SIG-M5 (cell line): Measurements from ENCODE around the gene SLC8A3.

Source experiments
- DNase-seq: peaks from one replicate; lab custom pipeline; 2025; lab: John Stamatoyannopoulos, UW

SLC8A3 gene

GRCh38 chr14:70022771-70023445 is 165.8 kb downstream of the SLC8A3 start:
- DNase-seq: no peak

DNA sequence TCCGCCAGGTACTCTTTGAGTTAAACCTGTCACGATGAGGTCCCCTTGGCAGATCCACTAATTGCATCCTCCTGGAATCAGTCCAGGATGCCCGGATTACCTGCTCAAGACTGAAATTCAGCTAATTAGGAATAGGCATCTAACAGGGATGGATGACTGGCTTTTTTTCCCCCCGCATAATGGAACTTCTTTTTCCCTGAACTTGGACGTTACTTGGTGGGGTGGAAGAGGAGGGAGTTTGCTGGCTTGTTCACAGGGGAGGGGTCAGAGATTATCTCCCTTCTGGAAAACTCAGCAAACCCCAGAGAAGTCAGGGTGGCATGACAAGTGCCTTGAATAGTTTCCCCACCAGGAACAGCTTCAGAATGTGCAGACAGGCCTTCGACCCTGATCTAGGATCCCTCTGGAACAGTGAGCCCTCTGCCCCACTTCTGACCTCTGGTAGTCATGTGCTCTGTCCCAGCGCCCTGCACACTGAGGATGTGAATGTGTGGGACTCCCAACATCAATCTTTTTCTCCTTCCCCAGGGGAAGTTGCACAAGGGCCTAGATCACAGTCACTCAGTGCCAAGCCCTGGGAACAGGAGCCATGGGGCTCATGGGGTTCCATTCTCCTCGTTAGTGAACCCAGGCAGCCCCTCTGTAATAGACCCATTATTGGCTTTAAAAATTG is 167.1 kb downstream of the SLC8A3 start:
- no peak for DNase-seq

- DNase-seq: no peak
Observed at GRCh38 chr14:70020352-70021170, 168.2 kb downstream of the SLC8A3 start.

DNA sequence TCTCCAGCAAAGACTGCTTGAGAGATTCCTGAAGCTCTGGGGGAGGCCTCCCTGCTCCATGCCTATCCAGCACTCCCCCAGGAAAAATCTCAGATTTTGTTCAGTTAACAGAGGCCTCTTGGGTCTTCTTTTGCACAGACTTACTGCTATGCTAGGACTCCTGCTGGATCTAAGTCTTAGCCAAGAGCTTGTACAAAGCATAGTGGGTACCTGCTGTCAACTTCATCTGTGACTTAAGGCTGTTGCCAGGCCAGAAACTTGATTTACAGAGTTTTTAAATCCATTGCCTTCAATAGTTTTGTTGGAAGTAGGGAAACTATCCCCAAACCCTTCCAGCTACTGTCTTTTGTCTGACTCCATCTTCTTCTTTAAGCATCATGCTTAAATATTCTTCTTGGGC is 169.1 kb downstream of the SLC8A3 start:
- DNase-seq: no peak

- no peak for DNase-seq
Observed at GRCh38 chr14:70018713-70019211, 170.0 kb downstream of the SLC8A3 start.

DNA sequence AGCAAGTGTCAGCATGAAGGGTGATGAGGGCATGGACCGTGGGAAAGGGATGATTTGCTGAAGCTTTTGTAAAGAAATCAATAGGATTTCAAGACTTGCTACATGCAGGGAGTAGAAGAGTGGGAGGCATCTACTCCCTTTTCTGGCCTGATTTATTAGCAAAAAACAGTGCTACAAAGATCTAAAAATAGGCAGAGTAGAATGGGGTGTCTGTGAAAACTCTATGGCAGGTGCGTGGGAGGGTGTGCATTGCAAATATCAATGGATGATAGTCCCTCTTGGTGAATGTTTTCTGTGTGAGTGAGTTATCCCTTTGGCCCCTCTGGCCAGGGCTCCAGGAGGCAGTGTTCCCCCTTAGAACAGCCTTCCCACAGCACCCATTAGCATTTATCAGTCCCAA is 170.5 kb downstream of the SLC8A3 start:
- no peak for DNase-seq

GRCh38 chr14:70014406-70015095 is 174.2 kb downstream of the SLC8A3 start:
- no peak for DNase-seq

GRCh38 chr14:70013271-70013873 is 175.4 kb downstream of the SLC8A3 start:
- no peak for DNase-seq

GRCh38 chr14:70011708-70012107 is 177.0 kb downstream of the SLC8A3 start:
- no peak for DNase-seq

- no peak for DNase-seq
Observed at GRCh38 chr14:70011098-70011497, 177.7 kb downstream of the SLC8A3 start.

- no peak for DNase-seq
Observed at GRCh38 chr14:70009961-70010360, 178.8 kb downstream of the SLC8A3 start.

- DNase-seq: no peak
Observed at GRCh38 chr14:70008284-70009262, 180.2 kb downstream of the SLC8A3 start.

DNA sequence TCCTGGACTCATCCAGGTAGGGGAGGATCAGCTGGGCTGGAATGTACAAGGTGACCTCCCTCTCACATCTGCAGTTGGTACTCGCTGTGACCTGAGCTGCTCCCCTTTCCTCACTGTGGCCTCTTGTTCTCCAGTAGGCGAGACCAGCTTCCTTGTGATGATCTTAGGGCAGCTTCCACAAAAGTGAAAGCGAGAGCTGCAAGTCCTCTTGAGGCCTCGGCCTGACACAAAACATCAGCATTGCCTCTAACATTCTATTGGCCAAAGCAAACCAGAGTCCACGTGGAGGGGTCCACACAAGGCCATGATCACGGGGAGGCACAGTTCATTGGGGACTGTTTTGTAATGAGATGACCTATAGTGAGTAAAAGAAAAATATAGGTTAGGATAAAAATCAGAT is 182.1 kb downstream of the SLC8A3 start:
- no peak for DNase-seq

GRCh38 chr14:70005281-70005805 is 183.4 kb downstream of the SLC8A3 start:
- no peak for DNase-seq

GRCh38 chr14:70004791-70005190 is 184.0 kb downstream of the SLC8A3 start:
- no peak for DNase-seq

DNA sequence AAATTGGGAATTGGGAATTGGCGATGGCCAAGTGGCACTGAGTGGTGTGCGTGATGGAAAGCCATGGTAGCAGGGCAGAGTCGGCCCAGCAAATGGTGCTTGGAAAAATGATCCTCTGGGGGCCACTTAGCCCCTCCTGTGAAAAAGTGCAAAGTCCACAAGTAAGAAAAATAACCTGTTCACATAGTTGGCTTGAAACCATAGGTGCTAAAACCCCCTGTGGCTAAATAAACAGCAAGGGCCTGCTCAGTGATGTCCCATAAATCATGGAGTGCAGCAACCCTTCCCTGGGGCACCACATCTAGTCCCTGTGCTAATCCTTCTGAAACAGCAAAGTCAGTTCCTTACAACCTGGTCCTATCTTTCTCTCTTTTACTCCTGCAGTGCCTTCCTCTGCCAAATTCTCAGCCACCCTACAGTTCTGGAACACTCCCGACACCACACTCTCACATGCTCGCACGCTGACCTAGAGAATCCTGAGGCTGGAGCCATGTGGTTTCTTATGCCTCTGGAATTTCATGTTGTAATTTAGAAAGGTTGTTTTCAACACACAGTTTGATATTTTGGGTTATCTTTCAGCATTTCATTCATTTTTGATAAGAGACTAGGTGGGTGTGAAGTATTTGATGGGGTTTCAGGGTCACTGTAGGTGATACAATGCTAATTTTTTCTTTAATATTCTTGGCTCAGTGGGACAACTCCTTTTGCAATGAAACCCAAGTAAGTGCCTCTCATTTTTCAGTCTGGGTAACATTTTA is 186.0 kb downstream of the SLC8A3 start:
- no peak for DNase-seq

DNA sequence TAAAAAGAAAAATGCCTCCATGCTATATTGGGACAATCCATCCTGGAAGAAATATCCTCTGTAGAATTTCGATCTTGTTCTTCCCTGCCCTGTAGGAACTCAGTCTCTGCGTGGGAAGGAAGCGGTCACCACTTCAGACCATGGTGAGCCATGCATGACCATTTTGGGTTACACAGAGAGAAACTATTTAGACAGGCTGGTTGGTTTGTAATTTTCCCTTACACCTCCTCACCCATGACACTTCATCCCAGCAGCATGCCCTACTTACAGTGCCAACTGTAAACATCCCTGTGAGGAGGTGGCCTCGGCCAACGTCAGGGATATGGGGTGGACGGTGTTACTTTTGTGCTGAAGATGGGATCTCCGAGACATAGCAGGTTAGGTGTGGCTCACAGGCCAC is 188.2 kb downstream of the SLC8A3 start:
- no peak for DNase-seq

DNA sequence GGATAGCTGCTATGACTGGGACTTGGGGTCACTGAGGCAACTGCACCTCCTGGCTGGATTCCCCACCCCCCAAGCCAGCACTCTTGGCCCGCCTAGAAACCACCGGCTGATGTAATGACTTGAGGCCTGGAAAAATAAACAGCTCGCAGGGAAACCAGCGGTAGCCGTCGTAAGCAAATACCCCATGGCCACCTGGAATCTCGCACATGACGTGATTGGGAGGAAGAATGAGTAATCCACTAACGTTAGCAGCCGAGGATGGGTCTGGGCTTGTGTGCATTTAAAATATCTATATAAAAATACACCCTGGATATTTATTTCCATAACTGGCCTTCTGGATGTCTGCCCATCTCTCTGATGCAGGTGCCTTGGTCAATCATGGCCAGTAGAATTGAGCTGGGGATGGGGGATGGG is 189.5 kb downstream of the SLC8A3 start:
- DNase-seq: no peak

DNA sequence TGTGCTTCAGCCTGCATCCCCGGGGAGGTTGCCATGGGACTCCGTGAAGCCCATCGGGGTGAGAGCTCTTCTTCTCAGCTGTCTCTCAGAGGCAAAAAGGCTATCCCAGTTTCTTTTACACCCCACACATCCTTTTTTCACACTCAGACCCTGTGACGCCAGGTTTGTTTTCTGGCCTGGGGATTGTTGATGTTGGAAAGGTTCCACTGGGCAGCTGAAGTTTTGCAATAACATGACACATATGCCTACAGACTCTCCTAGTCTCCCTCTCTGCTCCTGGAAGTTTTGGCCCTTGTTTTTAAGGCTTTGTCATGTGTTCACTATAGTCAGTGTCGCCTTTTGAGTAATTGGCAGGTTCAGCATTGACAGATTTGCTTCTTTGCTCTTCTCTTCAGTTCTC is 190.9 kb downstream of the SLC8A3 start:
- no peak for DNase-seq

DNA sequence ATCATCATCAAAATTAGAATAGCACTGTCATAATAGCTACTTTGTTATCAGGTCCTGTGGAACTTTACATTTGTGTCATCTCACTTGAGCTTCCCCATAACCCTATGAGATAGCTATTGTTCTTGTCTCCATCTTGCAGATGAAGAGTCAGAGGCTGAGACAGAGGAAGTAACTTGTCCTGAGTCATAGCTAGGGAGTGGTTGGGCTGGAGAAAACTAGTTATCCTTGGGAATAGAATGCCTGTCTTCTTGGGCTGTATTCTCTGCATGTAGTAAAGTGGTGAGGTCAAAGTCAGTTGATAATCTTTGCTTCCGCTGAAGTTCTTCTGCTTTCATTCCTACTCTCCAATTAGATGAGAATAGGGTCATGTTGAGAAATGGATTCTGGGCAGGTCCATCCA is 192.5 kb downstream of the SLC8A3 start:
- no peak for DNase-seq
